ENCODE measurements around the gene HES3.

The HES3 gene

GRCh38 chr1:6260961-6261614, 17.1 kb downstream of the HES3 start, which contains the start of gene GPR153:
GPR153 (minus strand) TSS chr1:6261098; CDS start chr1:6254905, 6,193 bp downstream.
- DNase-seq, result peak in 1 of 58 donors; percentile 18

DNA sequence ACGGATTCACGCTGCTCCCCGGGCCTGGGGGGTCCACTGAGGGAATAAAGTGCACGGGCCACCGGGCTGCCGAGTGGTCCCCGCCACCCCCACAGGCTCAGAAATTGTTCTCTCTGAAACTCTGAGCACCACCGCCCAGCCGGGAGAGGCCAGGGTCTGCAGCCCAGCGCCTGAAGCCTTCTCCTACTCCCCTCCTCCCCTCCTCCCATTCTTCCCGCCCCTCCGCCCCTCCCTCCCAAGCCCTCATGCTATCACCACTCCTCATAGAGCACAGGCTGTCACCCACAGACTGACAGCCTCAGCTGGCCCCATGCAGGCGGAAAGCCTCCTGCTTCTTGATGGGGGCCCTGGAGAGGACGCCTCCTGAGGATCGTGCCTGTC, 17.6 kb downstream of the HES3 start:
- no peak for DNase-seq

- DNase-seq, result no peak
Observed at GRCh38 chr1:6262555-6263420, 18.8 kb downstream of the HES3 start.

GRCh38 chr1:6263716-6264115, 19.7 kb downstream of the HES3 start:
- DNase-seq, result no peak

GRCh38 chr1:6265151-6265550, 21.2 kb downstream of the HES3 start:
- no peak for DNase-seq

- DNase-seq, result no peak
Observed at GRCh38 chr1:6266641-6267040, 22.7 kb downstream of the HES3 start.

DNA sequence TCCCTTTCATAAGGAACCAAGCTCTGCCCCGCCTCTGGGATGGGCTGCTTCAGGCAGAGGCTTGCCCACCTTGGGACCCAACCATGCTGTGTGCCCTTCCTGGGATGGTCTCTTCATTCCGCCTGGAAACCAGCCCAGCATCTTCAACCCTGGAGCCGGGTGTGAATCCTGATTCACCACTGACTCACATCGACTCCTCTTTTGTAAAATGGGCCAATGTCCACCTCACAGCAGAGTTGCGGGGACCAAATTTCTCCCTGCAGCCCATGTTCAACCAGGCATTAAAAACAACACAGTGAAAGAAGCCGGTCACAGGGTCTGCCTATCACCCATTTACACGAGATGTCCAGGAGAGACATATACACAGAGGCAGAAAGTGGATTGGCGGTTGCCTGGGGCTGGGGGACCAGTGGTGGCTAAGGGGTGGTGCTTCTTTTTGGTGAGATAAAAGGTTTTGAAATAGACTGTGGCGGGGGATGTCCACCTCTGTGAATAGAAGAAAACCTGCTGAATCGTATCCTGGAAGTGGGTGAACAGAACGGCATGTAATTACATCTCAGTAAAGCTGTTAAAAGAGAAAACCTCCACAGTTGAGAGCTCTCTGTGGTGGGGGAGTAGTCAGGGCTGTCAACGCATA, 23.8 kb downstream of the HES3 start:
- peak in 19 of 58 donors; percentile 7 to 74 (median 26) for DNase-seq

- DNase-seq, result no peak
Observed at GRCh38 chr1:6268415-6268814, 24.4 kb downstream of the HES3 start.

DNA sequence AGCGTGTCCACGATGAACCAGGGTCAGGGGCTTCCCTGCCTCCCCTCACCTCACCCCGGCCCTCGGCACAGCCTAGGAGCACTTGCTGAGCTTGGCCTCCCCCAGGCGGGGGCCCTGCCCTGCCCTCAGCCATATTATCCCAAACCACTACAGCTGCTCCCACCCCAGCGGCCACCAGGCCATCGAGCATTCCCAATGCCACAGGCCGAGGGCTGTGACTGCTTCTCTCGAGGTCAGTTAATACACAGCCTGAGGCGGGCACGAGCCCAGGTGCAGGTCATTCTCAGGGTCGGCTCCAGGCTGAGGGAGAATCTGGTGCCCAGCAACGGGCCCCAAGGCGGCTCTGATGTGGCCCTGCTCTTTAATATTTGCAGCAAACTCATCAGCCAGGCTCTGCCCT, 25.3 kb downstream of the HES3 start:
- no peak for DNase-seq

DNA sequence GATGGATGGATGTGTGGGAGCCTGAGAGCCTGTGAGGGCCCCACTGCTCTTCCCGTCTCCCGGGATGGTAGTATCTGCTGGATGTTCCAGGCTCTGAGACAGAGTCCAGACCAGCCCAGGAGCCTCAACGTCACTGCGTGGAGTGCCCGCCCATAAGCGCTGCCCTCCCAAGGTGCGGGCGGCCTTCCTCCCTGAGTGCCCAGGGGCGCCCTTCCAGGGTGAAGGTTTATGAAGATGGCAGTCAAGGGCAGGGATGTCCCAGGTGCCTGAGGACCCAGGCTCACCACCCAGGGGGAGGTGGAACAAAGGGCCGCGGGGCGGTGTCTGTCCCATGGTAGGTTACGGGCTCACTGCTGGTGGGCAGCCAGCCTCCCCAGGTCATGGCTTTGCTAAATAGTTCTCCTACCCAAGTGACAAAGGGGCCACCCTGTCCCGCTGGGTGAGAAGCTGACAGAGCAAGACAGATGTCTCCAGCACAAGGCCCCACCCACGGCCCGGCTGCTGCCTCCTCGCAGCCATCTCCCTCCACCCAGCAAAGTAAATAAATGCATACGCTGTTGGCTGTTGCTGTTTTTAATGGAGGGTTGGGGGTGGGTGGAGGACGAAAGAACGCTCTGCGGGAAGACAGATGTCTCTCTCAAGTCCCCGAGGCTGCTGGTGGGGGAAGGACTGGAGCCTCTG, 25.9 kb downstream of the HES3 start:
- peak in 19 of 58 donors; percentile 9 to 61 (median 24) for DNase-seq

- no peak for DNase-seq
Observed at GRCh38 chr1:6270401-6270800, 26.4 kb downstream of the HES3 start.

DNA sequence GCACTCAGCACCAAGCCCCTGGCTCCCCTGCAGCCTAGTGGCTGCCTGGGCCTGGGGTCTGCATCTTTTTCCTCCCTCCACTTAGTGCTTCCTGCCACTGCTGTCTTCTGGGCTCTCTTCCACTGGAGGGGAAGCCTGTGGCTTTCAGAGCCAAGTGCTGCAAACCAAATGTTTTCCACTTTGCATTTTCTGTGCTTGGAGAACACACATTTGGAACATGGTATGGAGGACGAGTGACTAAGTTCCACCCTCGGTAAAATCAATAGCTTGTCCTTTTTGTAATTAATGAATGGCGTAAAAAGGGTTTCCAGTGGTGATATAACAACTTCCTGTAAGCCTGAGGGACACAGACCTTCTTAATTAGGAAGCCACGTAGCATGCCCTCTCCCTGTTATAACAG, 27.0 kb downstream of the HES3 start:
- peak in 2 of 58 donors; percentile 14 to 46 for DNase-seq

DNA sequence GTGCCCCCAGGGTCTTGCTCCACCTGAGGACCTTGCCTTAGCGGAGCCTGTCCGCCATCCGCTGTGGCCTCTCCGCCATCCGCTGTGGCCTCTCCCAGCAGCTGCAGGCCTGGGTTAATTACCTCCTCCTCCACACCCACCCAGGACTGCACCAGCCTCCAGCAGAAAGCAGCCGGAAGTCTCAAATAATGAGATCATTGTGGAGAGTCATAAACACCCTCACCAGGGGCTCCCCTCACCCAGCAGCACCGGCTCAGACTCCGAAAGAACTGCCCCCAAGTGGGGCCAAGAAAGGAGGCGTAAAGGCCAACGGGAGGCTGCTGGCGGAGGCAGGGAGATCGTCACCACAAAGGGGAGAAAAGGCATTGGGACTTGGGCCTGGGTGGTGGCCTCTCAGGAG, 27.6 kb downstream of the HES3 start:
- DNase-seq, result no peak

DNA sequence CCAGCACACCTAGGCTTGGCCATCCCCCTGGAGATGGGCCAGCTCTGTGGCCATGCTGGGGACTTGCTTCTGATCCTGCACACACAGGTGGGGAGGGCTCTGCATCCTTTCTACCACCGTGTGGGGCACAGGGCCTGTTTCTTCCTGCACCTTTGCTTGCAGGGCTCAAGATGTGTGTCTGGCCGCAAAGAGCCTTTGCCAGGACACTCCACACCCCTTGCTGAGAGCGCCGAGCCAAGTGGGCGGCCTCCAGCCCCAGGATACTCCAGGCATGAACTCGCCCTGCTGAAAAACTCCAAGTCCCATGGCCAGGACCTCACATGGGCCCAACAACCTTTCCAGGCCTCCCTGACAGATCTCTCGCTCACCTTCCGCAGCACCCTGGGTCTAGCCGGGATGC, 28.5 kb downstream of the HES3 start:
- no peak for DNase-seq

- DNase-seq, result no peak
Observed at GRCh38 chr1:6272868-6273267, 28.9 kb downstream of the HES3 start.

GRCh38 chr1:6273380-6273891, 29.5 kb downstream of the HES3 start:
- peak in 44 of 58 donors; percentile 11 to 69 (median 38) for DNase-seq

DNA sequence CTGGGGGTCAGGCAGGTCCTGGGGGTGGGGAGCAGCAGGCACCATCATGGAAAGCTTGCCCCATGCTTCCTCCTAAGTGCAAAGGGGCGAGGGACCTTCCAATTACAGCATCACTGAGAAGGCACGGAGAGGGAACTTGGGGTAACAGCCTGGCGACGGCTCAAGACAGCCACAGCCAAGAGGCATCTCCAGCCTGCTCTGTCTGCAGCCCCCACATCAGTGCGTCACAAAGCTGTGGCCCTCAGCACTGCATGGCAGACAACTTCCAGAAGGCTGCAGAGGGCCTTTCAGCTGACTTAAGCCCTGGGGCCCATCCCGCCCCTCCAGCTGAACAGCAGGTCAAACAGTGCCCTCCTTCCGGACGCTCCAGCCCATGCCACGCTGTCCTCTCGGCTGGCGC, 30.1 kb downstream of the HES3 start:
- DNase-seq, result no peak

DNA sequence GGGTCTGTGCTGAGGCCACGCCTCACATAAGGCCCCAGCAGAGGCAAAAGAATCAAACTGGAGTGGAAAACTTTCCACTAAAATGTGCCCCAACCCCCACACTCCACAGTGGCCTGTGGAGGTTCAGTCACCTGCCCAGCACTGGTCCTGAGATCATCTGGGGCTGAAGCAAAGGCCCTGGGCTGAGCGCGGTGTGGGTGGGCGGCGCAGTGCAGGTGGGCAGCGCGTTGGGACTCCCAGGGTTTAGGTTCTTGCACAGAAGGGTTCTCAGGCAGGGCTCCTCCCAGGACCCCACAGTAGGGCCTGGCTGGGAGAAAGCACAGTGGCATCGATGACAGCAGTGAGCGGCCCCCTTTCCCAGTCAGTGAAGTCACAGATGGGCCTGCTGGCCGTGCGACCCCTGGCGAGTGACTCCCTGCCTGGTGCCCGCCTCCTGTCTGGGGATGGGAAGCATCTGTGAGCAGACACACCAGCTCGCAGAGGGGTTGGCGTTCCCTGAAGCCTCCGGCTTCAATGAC, 30.7 kb downstream of the HES3 start:
- DNase-seq, result no peak

GRCh38 chr1:6275826-6276782, 32.1 kb downstream of the HES3 start:
- peak in 22 of 58 donors; percentile 4 to 54 (median 22) for DNase-seq
